Left cardiac atrium (tissue), 2 donors: Measurements from ENCODE around the gene VWA1. TPM values are rescaled to one million over a fixed set of nuclear protein-coding genes. Genes with fewer than 3 reads are reported as not detected.

ENCODE experiments used
- total RNA-seq, 2 donors: library from RNA; stranded (reverse); fragmentation: NEBNext Ultra II Directional; extraction: Animal tissue kit (Norgen Biotek cat#: 25700); gene quantifications; one replicate each; pipeline ENCODE4 v1.2.1, GENCODE V29; 2021
- donor health status: DM: no; HTN: yes; CAD: no; lungs with severe emphysema.
- donor health status: DM: yes; HTN: yes; CAD: no.

VWA1 gene
- total RNA-seq, 2 donors from 2014 or later, result 24.9 to 66.4 TPM

Other genes with a start within 250 kb of the VWA1 start
- under 1 TPM in 1 of 2 donors, not detected in 1; 0.44 TPM for gene TNFRSF18, start 229.1 kb upstream of the VWA1 start, total RNA-seq
- 1 to 10 TPM; 1.2 to 1.6 TPM for gene TNFRSF4, start 221.5 kb upstream of the VWA1 start, total RNA-seq
- gene SDF4, start 203.7 kb upstream of the VWA1 start, total RNA-seq, result 100 to 1,000 TPM; 132 to 173 TPM
- 10 to 100 TPM; 11.3 to 16.0 TPM for gene B3GALT6, start 203.5 kb upstream of the VWA1 start, total RNA-seq
- gene C1QTNF12, start 189.0 kb upstream of the VWA1 start, total RNA-seq, result 1 to 10 TPM in 1 of 2 donors, not detected in 1; 1.5 TPM
- 10 to 100 TPM; 35.9 to 41.5 TPM for gene UBE2J2, start 161.8 kb upstream of the VWA1 start, total RNA-seq
- gene SCNN1D, start 155.3 kb upstream of the VWA1 start, total RNA-seq, result 1 to 10 TPM; 3.5 to 4.1 TPM
- 10 to 100 TPM; 36.2 to 46.7 TPM for gene ACAP3, start 127.8 kb upstream of the VWA1 start, total RNA-seq
- gene PUSL1, start 127.1 kb upstream of the VWA1 start, total RNA-seq, result 10 to 100 TPM; 11.4 to 12.2 TPM
- 10 to 100 TPM; 48.5 to 60.0 TPM for gene INTS11, start 111.0 kb upstream of the VWA1 start, total RNA-seq
- 10 to 100 TPM; 31.8 to 32.5 TPM for gene CPTP, start 110.9 kb upstream of the VWA1 start, total RNA-seq
- under 1 TPM; 0.44 to 0.65 TPM for gene TAS1R3, start 104.4 kb upstream of the VWA1 start, total RNA-seq
- 10 to 100 TPM; 63.5 to 69.2 TPM for gene DVL1, start 86.3 kb upstream of the VWA1 start, total RNA-seq
- gene MXRA8, start 77.1 kb upstream of the VWA1 start, total RNA-seq, result 10 to 100 TPM; 38.3 to 44.3 TPM
- 100 to 1,000 TPM; 184 to 199 TPM for gene AURKAIP1, start 60.5 kb upstream of the VWA1 start, total RNA-seq
- 10 to 100 TPM; 56.0 to 89.0 TPM for gene CCNL2, start 36.4 kb upstream of the VWA1 start, total RNA-seq
- gene MRPL20, start 28.4 kb upstream of the VWA1 start, total RNA-seq, result 100 to 1,000 TPM; 112 to 134 TPM
- 1 to 10 TPM; 2.2 to 3.0 TPM for gene ANKRD65, start 14.4 kb upstream of the VWA1 start, total RNA-seq
- 1 to 10 TPM; 1.7 to 2.4 TPM for gene ATAD3C, start 14.0 kb downstream of the VWA1 start, total RNA-seq
- 1 to 10 TPM; 6.9 to 7.3 TPM for gene ATAD3B, start 36.1 kb downstream of the VWA1 start, total RNA-seq
- gene ATAD3A, start 76.5 kb downstream of the VWA1 start, total RNA-seq, result 10 to 100 TPM; 14.1 to 24.3 TPM
- 1 to 10 TPM; 4.6 to 5.4 TPM for gene TMEM240, start 104.9 kb downstream of the VWA1 start, total RNA-seq
- gene SSU72, start 139.2 kb downstream of the VWA1 start, total RNA-seq, result 100 to 1,000 TPM; 107 to 118 TPM
- 1 to 10 TPM; 1.3 to 2.5 TPM for gene FNDC10, start 164.4 kb downstream of the VWA1 start, total RNA-seq
- 10 to 100 TPM; 56.4 to 58.1 TPM for gene MIB2, start 179.8 kb downstream of the VWA1 start, total RNA-seq
- 10 to 100 TPM in 1 of 2 donors, 1 to 10 TPM in 1; 9.5 to 11.0 TPM for gene MMP23B, start 196.5 kb downstream of the VWA1 start, total RNA-seq
- gene CDK11B, start 223.3 kb downstream of the VWA1 start, total RNA-seq, result 10 to 100 TPM; 17.0 to 18.8 TPM